PC-9 (cell line): ENCODE data around the gene CBY1.

Experiments used
- CTCF ChIP-seq: fragments of 200-600 bp; sonication (generic); conservative IDR thresholded peaks from 2 replicates; pipeline ENCODE4 v1.6.1; 2017; ENCODE audit warnings: mixed run types, antibody characterized with exemption, mild to moderate bottlenecking, moderate library complexity
- EZH2 ChIP-seq: fragments of 200-600 bp; sonication (generic); IDR thresholded peaks from 2 replicates; pipeline ENCODE4 v1.8.0; 2017; ENCODE audit warnings: antibody characterized with exemption, low read depth

- TF ChIP-seq CTCF: no peak
- no peak for TF ChIP-seq EZH2
These were observed 65.1 kb downstream of the CBY1 start for GRCh38 chr22:38721551-38721950.
